ENCODE measurements around the gene RALGAPA1.

The RALGAPA1 gene

GRCh38 chr14:35499180-35499579 is 309.9 kb downstream of the RALGAPA1 start:
- no peak for DNase-seq (ENCODE audit: low read depth in 1 of 2, low spot score in 1 of 2)

GRCh38 chr14:35495278-35495677 is 313.8 kb downstream of the RALGAPA1 start:
- DNase-seq (ENCODE audit: low read depth in 1 of 2, low spot score in 1 of 2): no peak

GRCh38 chr14:35492569-35493014 is 316.5 kb downstream of the RALGAPA1 start:
- DNase-seq (ENCODE audit: low read depth in 1 of 2, low spot score in 1 of 2): no peak
